GM23248 (cell line): ENCODE data around the gene AVL9. TPM values are rescaled to one million over a fixed set of nuclear protein-coding genes. Genes with fewer than 3 reads are reported as not detected.
A peak's percentile ranks its signal among the peaks of the same experiment; 100 is the strongest.

Experiments
- DNase-seq: peaks from one replicate; pipeline ENCODE4 v3.0.0-alpha.2; 2015
- H2AFZ ChIP-seq: fragments of 200-600 bp; sonication (generic); 2 replicates; pipeline ENCODE4 v1.6.1; 2016; ENCODE audit warnings: antibody characterized with exemption
- H3F3A ChIP-seq: fragments of 200-600 bp; sonication (generic); 2 replicates; pipeline ENCODE4 v1.6.1; 2016; ENCODE audit warnings: mild to moderate bottlenecking, antibody characterized with exemption, mixed run types; ENCODE audit not compliant: insufficient read depth
- H3K27ac ChIP-seq: fragments of 200-600 bp; sonication (generic); 2 replicates; pipeline ENCODE4 v1.5.1; 2016; ENCODE audit warnings: mild to moderate bottlenecking
- H3K27me3 ChIP-seq: fragments of 200-600 bp; sonication (generic); replicated peaks from 2 replicates; pipeline ENCODE4 v1.6.1; 2016; ENCODE audit warnings: mild to moderate bottlenecking; ENCODE audit not compliant: insufficient read depth
- H3K36me3 ChIP-seq: fragments of 200-600 bp; sonication (generic); 2 replicates; pipeline ENCODE4 v1.6.1; 2016; ENCODE audit warnings: low read depth, mild to moderate bottlenecking
- H3K4me1 ChIP-seq: fragments of 200-600 bp; sonication (generic); 2 replicates; pipeline ENCODE4 v1.6.1; 2016; ENCODE audit warnings: mild to moderate bottlenecking; ENCODE audit not compliant: insufficient read depth
- H3K4me2 ChIP-seq: fragments of 200-600 bp; sonication (generic); one replicate; pipeline ENCODE4 v1.6.1; 2016; ENCODE audit warnings: mild to moderate bottlenecking; ENCODE audit not compliant: unreplicated experiment
- H3K4me3 ChIP-seq: fragments of 200-600 bp; sonication (generic); 2 replicates; pipeline ENCODE4 v1.5.1; 2016; ENCODE audit warnings: mild to moderate bottlenecking
- H3K79me2 ChIP-seq: fragments of 200-600 bp; sonication (generic); 2 replicates; pipeline ENCODE4 v1.6.1; 2016; ENCODE audit warnings: mild to moderate bottlenecking; ENCODE audit not compliant: insufficient read depth
- H3K9ac ChIP-seq: fragments of 200-600 bp; sonication (generic); 2 replicates; pipeline ENCODE4 v1.6.1; 2016; ENCODE audit warnings: mild to moderate bottlenecking
- H3K9me2 ChIP-seq: fragments of 200-600 bp; sonication (generic); 2 replicates; pipeline ENCODE4 v1.6.1; 2016; ENCODE audit warnings: mixed run types, mild to moderate bottlenecking, moderate library complexity; ENCODE audit not compliant: insufficient read depth
- H3K9me3 ChIP-seq: fragments of 200-600 bp; sonication (generic); one replicate; pipeline ENCODE4 v1.6.1; 2017; ENCODE audit warnings: low read depth
- H4K20me1 ChIP-seq: fragments of 200-600 bp; sonication (generic); 2 replicates; pipeline ENCODE4 v1.6.0; 2016; ENCODE audit not compliant: insufficient read depth
- EZH2 ChIP-seq: fragments of 200-600 bp; sonication (generic); IDR thresholded peaks from 2 replicates; pipeline ENCODE4 v1.6.1; 2018; ENCODE audit warnings: antibody characterized with exemption, mild to moderate bottlenecking; ENCODE audit not compliant: insufficient read depth, poor library complexity, severe bottlenecking
- EZH2phosphoT487 ChIP-seq: fragments of 200-600 bp; sonication (generic); IDR thresholded peaks from 2 replicates; pipeline ENCODE4 v1.6.1; 2018; ENCODE audit warnings: antibody characterized with exemption, moderate library complexity, mild to moderate bottlenecking, low read depth; ENCODE audit not compliant: insufficient read depth
- WGBS, 2 experiments: methylation state at CpG; one replicate each; pipeline ENCODE4 v1.1.6; 2015 to 2017; ENCODE audit warnings: low lambda C conversion rate in 2 of 2, low coverage in 1 of 2; ENCODE audit errors: missing lambda C conversion rate in 2 of 2; 5-methylcytosine and 5-hydroxymethylcytosine counted together
- in situ Hi-C: fragments of 300-500 bp; cut with MboI; formaldehyde crosslinking; loops from 2 replicates; pipeline ENCODE4 v1.15.0; 2020
- polyA plus RNA-seq: library from polyadenylated mRNA; unstranded; fragments of >200 nt; fragmentation: Nextera tagmentation; extraction: Ambion mirVana; gene quantifications from 2 replicates; pipeline ENCODE4 v1.2.1, GENCODE V29; 2016
- total RNA-seq: library from RNA; depleted of rRNA; stranded (reverse); fragments of >200 nt; shearing (Covaris generic); gene quantifications from 2 replicates; pipeline ENCODE4 v1.2.3, GENCODE V29; 2014

Gene AVL9
- total and polyA plus RNA-seq, 2 experiments from 2014 or later: 5.1 to 12.0 TPM

GRCh38 chr7:32507414-32507813 lies 12.1 kb downstream of the AVL9 start:
- H2AFZ ChIP-seq: no peak overlapping the region
- no peaks in the 10 kb centered on the region for H3K36me3 ChIP-seq
- DNase-seq: peak; percentile 37
- H3K27me3 ChIP-seq: no peaks in the 10 kb centered on the region
- peaks cover 24% of the 10 kb centered on the region for H3F3A ChIP-seq
- in situ Hi-C loops: no loop called here
- H3K9ac ChIP-seq: no peak overlapping the region
- H3K27ac ChIP-seq: peak overlapping the region; percentile 86
- peaks cover 32% of the 10 kb centered on the region for H3K4me1 ChIP-seq
- TF ChIP-seq EZH2phosphoT487: 0 out of 2 replicates have a peak, but pooled peaks have one; percentile 29
- TF ChIP-seq EZH2: no peak
- H4K20me1 ChIP-seq: no peaks in the 10 kb centered on the region; the same call in 1 of the 2 replicates
- H3K79me2 ChIP-seq: peaks cover 100% of the 10 kb centered on the region
- H3K9me2 ChIP-seq: no peaks in the 10 kb centered on the region
- H3K4me2 ChIP-seq: peak overlapping the region; percentile 69
- H3K9me3 ChIP-seq: no peaks in the 10 kb centered on the region
- H3K4me3 ChIP-seq: no peak overlapping the region
- 79 to 81% methylated on average over 6 of the region's 6 CpGs for WGBS, 2 experiments

DNA sequence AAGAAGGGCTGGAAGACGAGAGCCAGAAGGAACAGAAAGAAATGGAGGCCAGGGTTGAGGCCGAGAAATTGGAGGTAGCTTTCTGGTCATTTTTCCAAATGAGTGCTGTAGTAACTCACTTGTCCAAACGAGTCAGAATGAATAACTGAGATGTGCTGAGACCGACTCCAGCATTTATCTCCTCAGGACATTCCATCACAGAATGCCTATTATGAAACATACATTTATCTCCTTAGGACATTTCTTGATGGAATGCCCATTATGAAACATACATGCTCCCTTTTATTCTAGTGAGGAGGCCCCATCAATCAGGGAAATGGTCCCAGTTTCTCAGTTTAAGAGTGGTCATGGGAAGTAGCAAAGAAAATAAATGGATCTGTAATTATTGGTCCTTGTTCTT lies 16.5 kb downstream of the AVL9 start:
- TF ChIP-seq EZH2phosphoT487 (no peak), EZH2 (no peak)

GRCh38 chr7:32513210-32513609 lies 17.9 kb downstream of the AVL9 start:
- peaks cover 4% of the 10 kb centered on the region; the same call in 1 of the 2 replicates for H4K20me1 ChIP-seq
- H3K79me2 ChIP-seq: peaks cover 100% of the 10 kb centered on the region
- TF ChIP-seq EZH2 (no peak), EZH2phosphoT487 (no peak)
- H3K9me3 ChIP-seq: no peaks in the 10 kb centered on the region
- no peak overlapping the region for H3K27ac ChIP-seq
- H3K4me2 ChIP-seq: no peak overlapping the region
- no peaks in the 10 kb centered on the region for H3K9me2 ChIP-seq
- in situ Hi-C loops: no loop called here
- no peaks in the 10 kb centered on the region for H3K27me3 ChIP-seq
- no peak overlapping the region for H2AFZ ChIP-seq
- peaks cover 13% of the 10 kb centered on the region; the same call in 1 of the 2 replicates for H3F3A ChIP-seq
- peaks cover 11% of the 10 kb centered on the region for H3K4me1 ChIP-seq
- 100% methylated on average over 1 of the region's 1 CpG for WGBS, 2 experiments
- H3K36me3 ChIP-seq: 0 out of 2 replicates have a peak, but pooled peaks cover 5% of the 10 kb centered on the region
- DNase-seq: no peak
- no peak overlapping the region for H3K9ac ChIP-seq
- H3K4me3 ChIP-seq: no peak overlapping the region

More for the DNA sequence above, 16.5 kb downstream of the AVL9 start:
- DNase-seq: peak; percentile 18
- no peak overlapping the region for H3K4me3 ChIP-seq
- no peak overlapping the region for H3K4me2 ChIP-seq
- no peak overlapping the region for H3K27ac ChIP-seq
- H3K27me3 ChIP-seq: no peaks in the 10 kb centered on the region
- no peaks in the 10 kb centered on the region for H3K9me2 ChIP-seq
- 90 to 93% methylated on average over 4 of the region's 4 CpGs for WGBS, 2 experiments
- peaks cover 22% of the 10 kb centered on the region for H3K4me1 ChIP-seq
- no peaks in the 10 kb centered on the region for H3K36me3 ChIP-seq
- peaks cover 4% of the 10 kb centered on the region; the same call in 1 of the 2 replicates for H4K20me1 ChIP-seq
- H3K9me3 ChIP-seq: no peaks in the 10 kb centered on the region
- H2AFZ ChIP-seq: no peak overlapping the region
- peaks cover 23% of the 10 kb centered on the region; the same call in 1 of the 2 replicates for H3F3A ChIP-seq
- no peak overlapping the region for H3K9ac ChIP-seq
- in situ Hi-C loops: no loop called here
- peaks cover 100% of the 10 kb centered on the region for H3K79me2 ChIP-seq

DNA sequence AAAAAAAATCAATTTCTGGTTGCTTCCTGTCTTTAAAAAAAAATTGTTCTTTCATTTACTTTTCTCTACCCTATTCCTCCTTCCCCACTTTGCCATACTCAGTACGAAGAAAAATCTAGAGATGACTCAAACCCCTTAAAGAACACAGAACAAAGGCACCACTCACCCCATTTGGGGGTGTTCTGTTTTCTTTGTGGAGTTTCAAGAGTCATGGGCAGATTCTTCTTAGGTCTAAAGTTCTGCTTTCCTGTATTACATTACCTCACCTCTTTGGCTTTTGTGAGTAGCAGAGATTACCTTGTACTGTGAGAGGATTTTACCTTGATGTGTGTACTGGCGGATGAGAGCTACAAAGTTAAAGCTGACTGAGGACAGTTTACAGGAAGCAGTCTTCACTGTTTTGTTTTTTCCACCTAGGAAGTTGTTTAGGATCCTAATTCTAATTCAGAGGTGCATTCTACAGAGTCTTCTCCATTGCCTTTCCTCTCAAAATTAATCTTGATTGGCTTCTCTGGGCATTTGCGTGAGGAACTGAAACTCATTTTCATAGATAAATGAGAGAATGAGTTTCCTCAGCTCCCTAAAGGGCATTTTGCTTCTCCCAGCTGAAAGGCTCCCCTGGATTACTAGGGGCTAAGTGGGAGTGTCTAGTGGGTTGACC lies 20.7 kb downstream of the AVL9 start:
- Histone ChIP-seq H3F3A (peaks cover 13% of the 10 kb centered on the region; the same call in 1 of the 2 replicates), H3K4me3 (no peak overlapping the region), H3K9me3 (peaks cover 5% of the 10 kb centered on the region), H3K36me3 (peaks cover 9% of the 10 kb centered on the region; the same call in 1 of the 2 replicates), H3K27ac (0 out of 2 replicates have a peak overlapping the region, but pooled peaks have one; percentile 8), H4K20me1 (peaks cover 4% of the 10 kb centered on the region; the same call in 1 of the 2 replicates), H2AFZ (no peak overlapping the region), H3K9ac (no peak overlapping the region), H3K9me2 (no peaks in the 10 kb centered on the region), H3K79me2 (peaks cover 100% of the 10 kb centered on the region), H3K27me3 (no peaks in the 10 kb centered on the region), H3K4me1 (peaks cover 11% of the 10 kb centered on the region), H3K4me2 (no peak overlapping the region)
- 91 to 98% methylated on average over 3 of the region's 3 CpGs for WGBS, 2 experiments
- in situ Hi-C loops: no loop called here
- peak; percentile 6 for DNase-seq
- TF ChIP-seq EZH2 (no peak), EZH2phosphoT487 (no peak)
